MM.1S (cell line): ENCODE data around the gene ARL5C.

Experiments
- DNase-seq: peaks from one replicate; pipeline ENCODE4 v3.0.0-alpha.2; 2015
- H2AFZ ChIP-seq: fragments of 300-600 bp; sonication (generic); 2 replicates; pipeline ENCODE4 v1.6.0; 2016; ENCODE audit warnings: antibody characterized with exemption, low read length
- H3F3A ChIP-seq: fragments of 300-600 bp; sonication (generic); 2 replicates; pipeline ENCODE4 v1.6.1; 2016; ENCODE audit warnings: mild to moderate bottlenecking, antibody characterized with exemption, low read length, moderate library complexity, mixed read lengths; ENCODE audit not compliant: insufficient read depth
- H3K27ac ChIP-seq: fragments of 300-600 bp; sonication (generic); 2 replicates; pipeline ENCODE4 v1.5.1; 2016; ENCODE audit warnings: mild to moderate bottlenecking, low read length
- H3K27me3 ChIP-seq: fragments of 300-600 bp; sonication (generic); replicated peaks from 2 replicates; pipeline ENCODE4 v1.6.0; 2016; ENCODE audit warnings: low read length; ENCODE audit not compliant: insufficient read depth
- H3K36me3 ChIP-seq: fragments of 300-600 bp; sonication (generic); replicated peaks from 2 replicates; pipeline ENCODE4 v1.6.1; 2016; ENCODE audit warnings: mild to moderate bottlenecking, low read length, mixed read lengths; ENCODE audit not compliant: insufficient read depth
- H3K4me1 ChIP-seq: fragments of 300-600 bp; sonication (generic); 2 replicates; pipeline ENCODE4 v1.6.1; 2016; ENCODE audit warnings: low read length, mixed read lengths
- H3K4me2 ChIP-seq: fragments of 300-600 bp; sonication (generic); 2 replicates; pipeline ENCODE4 v1.6.0; 2016; ENCODE audit warnings: low read depth, low read length
- H3K4me3 ChIP-seq: fragments of 300-600 bp; sonication (generic); 2 replicates; pipeline ENCODE4 v1.5.1; 2016; ENCODE audit warnings: low read length, mixed read lengths
- H3K79me2 ChIP-seq: fragments of 300-600 bp; sonication (generic); 2 replicates; pipeline ENCODE4 v1.6.1; 2016; ENCODE audit warnings: mixed run types, low read length, mixed read lengths
- H3K9ac ChIP-seq: fragments of 300-600 bp; sonication (generic); 2 replicates; pipeline ENCODE4 v1.6.1; 2016; ENCODE audit warnings: low read length, mixed read lengths
- H3K9me2 ChIP-seq: fragments of 300-600 bp; sonication (generic); replicated peaks from 2 replicates; pipeline ENCODE4 v1.6.1; 2016; ENCODE audit warnings: mild to moderate bottlenecking, low read length, mixed read lengths; ENCODE audit not compliant: insufficient read depth
- H3K9me3 ChIP-seq: fragments of 300-600 bp; sonication (generic); replicated peaks from 2 replicates; pipeline ENCODE4 v1.6.1; 2016; ENCODE audit warnings: mild to moderate bottlenecking, low read length, mixed read lengths; ENCODE audit not compliant: insufficient read depth
- H4K20me1 ChIP-seq: fragments of 300-600 bp; sonication (generic); 2 replicates; pipeline ENCODE4 v1.6.1; 2016; ENCODE audit warnings: mild to moderate bottlenecking, low read length, moderate library complexity, mixed read lengths; ENCODE audit not compliant: insufficient read depth
- EZH2 ChIP-seq: fragments of 300-600 bp; sonication (generic); optimal IDR thresholded peaks from 2 replicates; pipeline ENCODE3; 2017; ENCODE audit warnings: low read depth, mild to moderate bottlenecking, antibody characterized with exemption, low read length, mixed read lengths
- EZH2phosphoT487 ChIP-seq: fragments of 300-600 bp; sonication (generic); IDR thresholded peaks from 2 replicates; pipeline ENCODE4 v1.6.1; 2018; ENCODE audit warnings: antibody characterized with exemption, low read length
- TF ChIP-seq, protein P1 (sequence below): fragments of 300-600 bp; sonication (generic); IDR thresholded peaks from 2 replicates; pipeline ENCODE4 v1.5.1; 2016; ENCODE audit warnings: antibody characterized with exemption, low read length, mixed read lengths

The ARL5C gene

DNA sequence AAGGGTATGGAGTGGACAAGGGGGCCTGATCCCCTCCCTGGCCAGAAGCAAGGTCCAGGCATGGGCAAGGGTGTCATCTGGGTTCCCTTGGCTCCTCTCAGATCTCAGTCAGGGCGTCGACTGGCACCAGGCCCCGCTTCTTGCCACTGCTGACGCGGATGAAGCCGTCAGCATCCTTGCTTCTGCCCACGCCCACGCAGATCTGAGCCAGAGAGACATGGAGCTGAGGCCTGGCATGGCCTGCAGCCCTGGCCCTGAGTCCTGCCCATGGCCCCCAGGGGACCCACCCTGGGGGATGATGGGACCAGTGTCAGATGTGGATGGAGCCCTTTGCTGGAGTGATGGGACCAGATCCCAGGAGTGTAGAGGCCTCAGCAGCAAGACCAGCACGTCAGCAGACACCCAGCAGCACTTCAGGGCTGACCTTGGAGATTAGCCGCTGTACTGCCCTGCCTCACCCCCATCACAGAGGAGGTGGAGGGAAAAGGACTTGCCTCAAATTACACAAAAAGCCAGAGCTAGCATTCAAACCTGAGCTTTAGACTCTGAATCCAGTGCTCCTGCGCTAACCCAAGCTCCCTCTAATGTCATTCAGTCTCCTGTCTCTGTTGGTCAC lies 46.3 kb upstream of the ARL5C start:
- TF ChIP-seq EZH2, result no peak
- no peak for TF ChIP-seq EZH2phosphoT487
- TF ChIP-seq, protein P1, sequence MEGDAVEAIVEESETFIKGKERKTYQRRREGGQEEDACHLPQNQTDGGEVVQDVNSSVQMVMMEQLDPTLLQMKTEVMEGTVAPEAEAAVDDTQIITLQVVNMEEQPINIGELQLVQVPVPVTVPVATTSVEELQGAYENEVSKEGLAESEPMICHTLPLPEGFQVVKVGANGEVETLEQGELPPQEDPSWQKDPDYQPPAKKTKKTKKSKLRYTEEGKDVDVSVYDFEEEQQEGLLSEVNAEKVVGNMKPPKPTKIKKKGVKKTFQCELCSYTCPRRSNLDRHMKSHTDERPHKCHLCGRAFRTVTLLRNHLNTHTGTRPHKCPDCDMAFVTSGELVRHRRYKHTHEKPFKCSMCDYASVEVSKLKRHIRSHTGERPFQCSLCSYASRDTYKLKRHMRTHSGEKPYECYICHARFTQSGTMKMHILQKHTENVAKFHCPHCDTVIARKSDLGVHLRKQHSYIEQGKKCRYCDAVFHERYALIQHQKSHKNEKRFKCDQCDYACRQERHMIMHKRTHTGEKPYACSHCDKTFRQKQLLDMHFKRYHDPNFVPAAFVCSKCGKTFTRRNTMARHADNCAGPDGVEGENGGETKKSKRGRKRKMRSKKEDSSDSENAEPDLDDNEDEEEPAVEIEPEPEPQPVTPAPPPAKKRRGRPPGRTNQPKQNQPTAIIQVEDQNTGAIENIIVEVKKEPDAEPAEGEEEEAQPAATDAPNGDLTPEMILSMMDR, result no peak
- H3K27ac ChIP-seq, result no peak overlapping the region
- peaks cover 10% of the 10 kb centered on the region for H3K27me3 ChIP-seq
- no peaks in the 10 kb centered on the region for H3K9me3 ChIP-seq
- H3K4me1 ChIP-seq, result peaks cover 17% of the 10 kb centered on the region
- no peak overlapping the region for H3K4me2 ChIP-seq
- H3K79me2 ChIP-seq, result no peaks in the 10 kb centered on the region
- H3K4me3 ChIP-seq, result no peak overlapping the region
- no peak overlapping the region for H2AFZ ChIP-seq
- H3F3A ChIP-seq, result 0 out of 2 replicates have a peak, but pooled peaks cover 3% of the 10 kb centered on the region
- H3K36me3 ChIP-seq, result no peaks in the 10 kb centered on the region
- H3K9me2 ChIP-seq, result no peaks in the 10 kb centered on the region
- no peak for DNase-seq
- H4K20me1 ChIP-seq, result no peaks in the 10 kb centered on the region
- H3K9ac ChIP-seq, result no peak overlapping the region

GRCh38 chr17:39210093-39210434 lies 44.1 kb upstream of the ARL5C start:
- no peaks in the 10 kb centered on the region for H3K36me3 ChIP-seq
- DNase-seq, result no peak
- H3K27me3 ChIP-seq, result peaks cover under 1% of the 10 kb centered on the region; the same call in 1 of the 2 replicates
- H3K27ac ChIP-seq, result no peak overlapping the region
- H4K20me1 ChIP-seq, result no peaks in the 10 kb centered on the region
- TF ChIP-seq, protein P1, result no peak
- TF ChIP-seq EZH2 (no peak), EZH2phosphoT487 (no peak)
- H3K9me2 ChIP-seq, result no peaks in the 10 kb centered on the region
- H3K4me1 ChIP-seq, result peaks cover 17% of the 10 kb centered on the region
- H3K4me2 ChIP-seq, result peak overlapping the region; percentile 76
- H3F3A ChIP-seq, result peaks cover 13% of the 10 kb centered on the region
- H3K9ac ChIP-seq, result no peak overlapping the region
- peak overlapping the region; percentile 32; the same call in 1 of the 2 replicates for H3K4me3 ChIP-seq
- H2AFZ ChIP-seq, result peak overlapping the region; percentile 85
- no peaks in the 10 kb centered on the region for H3K9me3 ChIP-seq
- H3K79me2 ChIP-seq, result no peaks in the 10 kb centered on the region

- H3K9me3 ChIP-seq, result no peaks in the 10 kb centered on the region
- peak overlapping the region; percentile 76 for H3K4me2 ChIP-seq
- H3F3A ChIP-seq, result peaks cover 18% of the 10 kb centered on the region
- H3K27ac ChIP-seq, result no peak overlapping the region
- TF ChIP-seq EZH2phosphoT487, result no peak
- TF ChIP-seq, protein P1, result no peak
- TF ChIP-seq EZH2, result no peak
- DNase-seq, result no peak
- H3K9me2 ChIP-seq, result no peaks in the 10 kb centered on the region
- 0 out of 2 replicates have a peak, but pooled peaks cover 2% of the 10 kb centered on the region for H4K20me1 ChIP-seq
- H2AFZ ChIP-seq, result peak overlapping the region; percentile 85
- no peaks in the 10 kb centered on the region; the same call in 1 of the 2 replicates for H3K27me3 ChIP-seq
- H3K4me1 ChIP-seq, result peaks cover 17% of the 10 kb centered on the region
- H3K4me3 ChIP-seq, result peak overlapping the region; percentile 32
- peak overlapping the region; percentile 28; the same call in 1 of the 2 replicates for H3K9ac ChIP-seq
- no peaks in the 10 kb centered on the region for H3K36me3 ChIP-seq
- H3K79me2 ChIP-seq, result no peaks in the 10 kb centered on the region
Observed at GRCh38 chr17:39209317-39210092, 43.5 kb upstream of the ARL5C start.
